Upper lobe of left lung (tissue), 6 donors: ENCODE results near the gene XYLT1. TPM values are rescaled to one million over a fixed set of nuclear protein-coding genes. Genes with fewer than 3 reads are reported as not detected.

Source experiments
- ATAC-seq, 2 donors: fragments of 200-7000 bp; cut with Tn5 transposase; one replicate each; pipeline ENCODE4 v1.9.1; 2022; ENCODE audit warnings: mild to moderate bottlenecking in 2 of 2, moderate library complexity in 2 of 2; ENCODE audit not compliant: low FRiP score in 2 of 2
- DNase-seq, 2 donors: peaks; one replicate each; pipeline ENCODE4 v3.0.0-alpha.2; 2019 to 2020
- H3K27ac ChIP-seq, 4 donors: fragments of 200-600 bp; sonication (generic); one replicate each; pipeline ENCODE4 v1.5.1; 2016 to 2019
- H3K27me3 ChIP-seq, 4 donors: fragments of 200-600 bp; sonication (generic); one replicate each; pipeline ENCODE4 v1.5.1; 2017 to 2019
- H3K36me3 ChIP-seq, 4 donors: fragments of 200-600 bp; sonication (generic); one replicate each; pipeline ENCODE4 v1.5.1; 2016 to 2019
- H3K4me1 ChIP-seq, 4 donors: fragments of 200-600 bp; sonication (generic); one replicate each; pipeline ENCODE4 v1.5.1; 2018 to 2019
- H3K4me3 ChIP-seq, 4 donors: fragments of 200-600 bp; sonication (generic); one replicate each; pipeline ENCODE4 v1.5.1; 2017 to 2019; ENCODE audit warnings: mild to moderate bottlenecking in 2 of 4, moderate library complexity in 1 of 4
- H3K9me3 ChIP-seq, 4 donors: fragments of 200-600 bp; sonication (generic); one replicate each; pipeline ENCODE4 v1.5.1; 2018 to 2019
- EP300 ChIP-seq, 4 donors: sonication (generic); formaldehyde crosslinking; IDR thresholded peaks; one replicate each; pipeline ENCODE4 v1.5.1; 2017; ENCODE audit warnings: antibody characterized with exemption in 4 of 4, control low read depth in 2 of 4
- POLR2A ChIP-seq, 4 donors: fragments of 450-650 bp; IDR thresholded peaks; one replicate each; pipeline ENCODE4 v1.5.1; 2016 to 2017; ENCODE audit warnings: antibody characterized with exemption in 4 of 4, mild to moderate bottlenecking in 2 of 4
- POLR2AphosphoS5 ChIP-seq, 2 donors: sonication (generic); formaldehyde crosslinking; IDR thresholded peaks; one replicate each; pipeline ENCODE4 v1.5.1; 2017; ENCODE audit warnings: antibody characterized with exemption in 2 of 2
- WGBS, 2 donors: methylation state at CpG; one replicate each; pipeline ENCODE4 v1.1.5; 2017 to 2018; 5-methylcytosine and 5-hydroxymethylcytosine counted together
- total RNA-seq, 6 donors: library from RNA; depleted of rRNA in 4 of 6; stranded (reverse); fragments of >200 nt in 4 of 6; gene quantifications; one replicate each; pipeline versions ENCODE4 v1.1.0 to v1.2.1, GENCODE V29; 2016 to 2021
- TF ChIP-seq, protein P1 (sequence below), 6 experiments: fragments of 450-650 bp in 4 of 6; fragments of 200-600 bp in 2 of 6; sonication (generic) in 2 of 6; IDR thresholded peaks; one replicate each; pipeline ENCODE4 v1.5.1; 2016 to 2019; ENCODE audit warnings: antibody characterized with exemption in 6 of 6
- donor health status: DM: no; HTN: no; CAD: no; lungs with moderate emphysema.
- donor health status: DM: no; HTN: yes; CAD: no; lungs with severe emphysema.

XYLT1 gene
- total RNA-seq, 6 donors from 2014 or later = 3.0 to 26.2 (median 6.8) TPM

- DNase-seq (no peak), ATAC-seq (no peak)
- Histone ChIP-seq H3K36me3 (peaks cover 0 to 5% (median 1%) of the 10 kb centered on the region in 4 donors), H3K4me1 (no peaks in the 10 kb centered on the region), H3K27ac (no peak overlapping the region), H3K27me3 (no peaks in the 10 kb centered on the region), H3K4me3 (no peak overlapping the region), H3K9me3 (no peaks in the 10 kb centered on the region)
- WGBS, 2 donors = 85 to 88% methylated on average over 4 of the region's 4 CpGs
- TF ChIP-seq, protein P1, sequence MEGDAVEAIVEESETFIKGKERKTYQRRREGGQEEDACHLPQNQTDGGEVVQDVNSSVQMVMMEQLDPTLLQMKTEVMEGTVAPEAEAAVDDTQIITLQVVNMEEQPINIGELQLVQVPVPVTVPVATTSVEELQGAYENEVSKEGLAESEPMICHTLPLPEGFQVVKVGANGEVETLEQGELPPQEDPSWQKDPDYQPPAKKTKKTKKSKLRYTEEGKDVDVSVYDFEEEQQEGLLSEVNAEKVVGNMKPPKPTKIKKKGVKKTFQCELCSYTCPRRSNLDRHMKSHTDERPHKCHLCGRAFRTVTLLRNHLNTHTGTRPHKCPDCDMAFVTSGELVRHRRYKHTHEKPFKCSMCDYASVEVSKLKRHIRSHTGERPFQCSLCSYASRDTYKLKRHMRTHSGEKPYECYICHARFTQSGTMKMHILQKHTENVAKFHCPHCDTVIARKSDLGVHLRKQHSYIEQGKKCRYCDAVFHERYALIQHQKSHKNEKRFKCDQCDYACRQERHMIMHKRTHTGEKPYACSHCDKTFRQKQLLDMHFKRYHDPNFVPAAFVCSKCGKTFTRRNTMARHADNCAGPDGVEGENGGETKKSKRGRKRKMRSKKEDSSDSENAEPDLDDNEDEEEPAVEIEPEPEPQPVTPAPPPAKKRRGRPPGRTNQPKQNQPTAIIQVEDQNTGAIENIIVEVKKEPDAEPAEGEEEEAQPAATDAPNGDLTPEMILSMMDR (IDR thresholded peaks at IDR 0.05) = no peak
- TF ChIP-seq EP300 (IDR thresholded peaks at IDR 0.05) (no peak), POLR2AphosphoS5 (IDR thresholded peaks at IDR 0.05) (no peak), POLR2A (IDR thresholded peaks at IDR 0.05) (no peak)
Measured at GRCh38 chr16:17144431-17144830, 326.3 kb downstream of the XYLT1 start.

DNA sequence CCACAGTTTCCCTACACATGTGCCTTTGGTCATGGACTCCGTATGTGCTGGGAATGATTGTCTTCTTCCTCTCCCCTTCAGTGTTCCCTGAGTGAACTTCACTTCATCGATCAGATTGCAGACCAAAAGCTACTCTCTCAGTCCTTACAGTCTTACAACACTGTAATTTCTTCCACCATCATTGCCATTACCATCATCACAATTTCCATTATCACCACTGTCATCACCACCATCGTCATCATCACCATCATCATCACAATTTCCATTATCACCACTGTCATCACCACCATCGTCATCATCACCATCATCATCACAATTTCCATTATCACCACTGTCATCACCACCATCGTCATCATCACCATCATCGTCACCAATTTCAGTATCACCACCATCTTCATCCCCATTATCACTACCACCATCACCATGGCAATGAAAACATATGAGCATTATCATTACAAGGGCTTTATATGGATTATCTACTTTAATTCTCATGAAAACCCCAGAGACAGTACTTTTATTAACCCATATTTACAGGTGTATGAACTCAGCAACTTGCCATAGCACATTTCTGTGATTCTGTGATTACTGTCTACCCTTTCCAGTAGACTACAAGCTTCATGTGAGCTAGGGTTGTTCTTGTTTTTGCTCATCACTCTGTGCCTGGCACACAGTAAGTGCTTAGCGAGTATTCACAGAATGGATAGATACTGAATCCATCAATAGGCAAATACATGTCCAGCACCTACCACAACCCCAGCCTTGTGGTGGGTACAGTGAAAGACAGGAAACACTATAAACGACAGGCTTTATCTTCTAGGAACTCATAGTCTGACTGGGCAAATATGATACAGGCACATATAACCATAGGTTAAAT, 327.0 kb downstream of the XYLT1 start:
- TF ChIP-seq, protein P1 (IDR thresholded peaks at IDR 0.05) = no peak
- TF ChIP-seq EP300 (IDR thresholded peaks at IDR 0.05) (no peak), POLR2A (IDR thresholded peaks at IDR 0.05) (no peak), POLR2AphosphoS5 (IDR thresholded peaks at IDR 0.05) (no peak)
- Histone ChIP-seq H3K9me3 (no peaks in the 10 kb centered on the region), H3K27me3 (no peaks in the 10 kb centered on the region), H3K4me3 (no peak overlapping the region), H3K4me1 (no peaks in the 10 kb centered on the region), H3K27ac (no peak overlapping the region), H3K36me3 (peaks cover 0 to 5% (median 1%) of the 10 kb centered on the region in 4 donors)
- ATAC-seq = no peak
- 87 to 88% methylated on average over 8 of the region's 8 CpGs for WGBS, 2 donors
- no peak for DNase-seq

GRCh38 chr16:17138801-17139200, 332.0 kb downstream of the XYLT1 start:
- no peak for ATAC-seq
- no peaks in the 10 kb centered on the region for H3K9me3 ChIP-seq
- H3K4me3 ChIP-seq = no peak overlapping the region
- 78 to 80% methylated on average over 4 of the region's 4 CpGs for WGBS, 2 donors
- H3K36me3 ChIP-seq = peaks cover 0 to 21% (median 1%) of the 10 kb centered on the region in 4 donors
- H3K27me3 ChIP-seq = no peaks in the 10 kb centered on the region
- no peaks in the 10 kb centered on the region for H3K4me1 ChIP-seq
- no peak for DNase-seq
- H3K27ac ChIP-seq = no peak overlapping the region
- no peak for TF ChIP-seq POLR2A (IDR thresholded peaks at IDR 0.05)
- no peak for TF ChIP-seq POLR2AphosphoS5 (IDR thresholded peaks at IDR 0.05)
- TF ChIP-seq, protein P1 (IDR thresholded peaks at IDR 0.05) = no peak

DNA sequence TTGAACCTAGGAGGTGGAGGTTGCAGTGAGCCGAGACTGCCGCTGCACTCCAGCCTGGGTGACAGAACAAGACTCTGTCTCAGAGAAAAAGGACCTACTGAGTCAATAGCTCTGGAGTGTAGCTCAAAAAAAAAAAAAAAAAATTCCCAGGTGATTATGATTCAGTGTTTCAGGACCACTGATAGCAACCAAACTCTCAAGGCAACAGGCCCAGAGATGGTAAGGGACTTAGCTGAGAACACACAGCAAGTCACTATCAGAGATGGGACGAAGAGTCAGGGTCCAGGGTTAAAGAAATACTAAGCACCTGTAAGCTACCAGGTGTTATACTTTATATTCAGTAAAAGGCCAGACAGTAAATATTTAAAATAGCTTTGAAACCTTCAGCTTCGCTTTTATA, 335.3 kb downstream of the XYLT1 start:
- no peak for ATAC-seq
- Histone ChIP-seq H3K9me3 (no peaks in the 10 kb centered on the region), H3K36me3 (peaks cover 0 to 16% (median 0%) of the 10 kb centered on the region in 4 donors), H3K4me1 (no peaks in the 10 kb centered on the region), H3K4me3 (no peak overlapping the region), H3K27ac (no peak overlapping the region), H3K27me3 (no peaks in the 10 kb centered on the region)
- 86 to 89% methylated on average over 4 of the region's 4 CpGs for WGBS, 2 donors
- no peak for TF ChIP-seq EP300 (IDR thresholded peaks at IDR 0.05)
- TF ChIP-seq, protein P1 (IDR thresholded peaks at IDR 0.05) = no peak
- TF ChIP-seq POLR2AphosphoS5 (IDR thresholded peaks at IDR 0.05) = no peak
- TF ChIP-seq POLR2A (IDR thresholded peaks at IDR 0.05) = no peak
- DNase-seq = no peak
